ENCODE results near the gene ZWILCH. TPM values are rescaled to one million over a fixed set of nuclear protein-coding genes. Genes with fewer than 3 reads are reported as not detected.

The ZWILCH gene
- total and polyA plus RNA-seq, 2 donors (not counting 3 experiments of a cell fraction or from before 2014, with no cell fraction given) = 9.3 to 28.8 TPM

DNA sequence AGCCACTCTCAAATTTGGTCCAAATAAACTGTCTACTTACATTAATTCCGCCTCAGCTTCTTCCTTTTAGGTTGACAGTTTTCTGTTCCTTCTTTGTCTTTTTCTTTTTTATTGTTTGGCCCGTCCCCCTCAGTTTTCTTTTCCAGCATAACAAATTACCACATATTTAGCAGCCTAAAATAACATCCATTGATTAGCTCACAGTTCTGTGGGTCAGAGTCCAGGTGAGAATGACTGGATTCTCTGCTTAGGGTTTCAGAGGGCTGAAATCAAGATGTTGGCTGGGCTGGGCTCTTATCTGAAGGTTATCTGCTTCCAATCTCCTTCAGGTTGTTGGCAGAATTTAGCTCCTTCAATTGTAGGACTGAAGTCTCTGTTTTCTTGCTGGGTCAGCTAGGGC is 85.3 kb downstream of the ZWILCH start:
- H3K27ac ChIP-seq (ENCODE audit: insufficient read depth, low read depth, low read length) = no peak overlapping the region
- no peaks in the 10 kb centered on the region for H4K20me1 ChIP-seq (replicated peaks; ENCODE audit: control insufficient read depth, extremely low read depth, insufficient read depth, low read length)
- no peaks in the 10 kb centered on the region for H3K9me3 ChIP-seq (replicated peaks; ENCODE audit: control insufficient read depth, insufficient read depth, low read length)
- no TSS peak for BruUV-seq (replicated peaks)
- ChIA-PET CTCF (interaction anchor here (1.4 to 2.3 kb wide), 6 partner anchors 10 to 261 kb away, joined by 4 to 9 read pairs (median 5); no protein-coding TSS in a partner anchor), POLR2A (no interaction called here)
- intact Hi-C loops (cut with micrococcal nuclease) (no loop called here), dilution Hi-C loops (cut with MboI; ENCODE audit: extremely low pct_ligation_motif_present, low sequenced_read_pairs) (no loop called here)
- no peak overlapping the region for H3K4me2 ChIP-seq (ENCODE audit: insufficient read depth, low read length)
- no peak overlapping the region for H3K4me3 ChIP-seq (replicated peaks in 1 of 3; ENCODE audit: insufficient read depth in 1 of 3, low read depth in 1 of 3, low read length in 3 of 3)
- H3K9ac ChIP-seq (replicated peaks; ENCODE audit: extremely low read depth, insufficient read depth, low read length) = no peak overlapping the region
- TF ChIP-seq POLR2AphosphoS5 (IDR thresholded peaks at IDR 0.05; ENCODE audit: insufficient read depth, low read depth, low read length) (no peak), GATA2 (IDR thresholded peaks at IDR 0.05; ENCODE audit: insufficient read depth, insufficient read length, low read depth, low read length) (no peak)
- TF ChIP-seq, protein P1, sequence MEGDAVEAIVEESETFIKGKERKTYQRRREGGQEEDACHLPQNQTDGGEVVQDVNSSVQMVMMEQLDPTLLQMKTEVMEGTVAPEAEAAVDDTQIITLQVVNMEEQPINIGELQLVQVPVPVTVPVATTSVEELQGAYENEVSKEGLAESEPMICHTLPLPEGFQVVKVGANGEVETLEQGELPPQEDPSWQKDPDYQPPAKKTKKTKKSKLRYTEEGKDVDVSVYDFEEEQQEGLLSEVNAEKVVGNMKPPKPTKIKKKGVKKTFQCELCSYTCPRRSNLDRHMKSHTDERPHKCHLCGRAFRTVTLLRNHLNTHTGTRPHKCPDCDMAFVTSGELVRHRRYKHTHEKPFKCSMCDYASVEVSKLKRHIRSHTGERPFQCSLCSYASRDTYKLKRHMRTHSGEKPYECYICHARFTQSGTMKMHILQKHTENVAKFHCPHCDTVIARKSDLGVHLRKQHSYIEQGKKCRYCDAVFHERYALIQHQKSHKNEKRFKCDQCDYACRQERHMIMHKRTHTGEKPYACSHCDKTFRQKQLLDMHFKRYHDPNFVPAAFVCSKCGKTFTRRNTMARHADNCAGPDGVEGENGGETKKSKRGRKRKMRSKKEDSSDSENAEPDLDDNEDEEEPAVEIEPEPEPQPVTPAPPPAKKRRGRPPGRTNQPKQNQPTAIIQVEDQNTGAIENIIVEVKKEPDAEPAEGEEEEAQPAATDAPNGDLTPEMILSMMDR (IDR thresholded peaks at IDR 0.05; ENCODE audit: extremely low read depth in 1 of 2, insufficient read depth in 1 of 2, low read depth in 1 of 2, low read length in 2 of 2) = no peak
- peak; percentile 33 for FAIRE-seq
- no peaks in the 10 kb centered on the region for H3K36me3 ChIP-seq (ENCODE audit: control insufficient read depth in 2 of 2, extremely low read depth in 1 of 2, insufficient read depth in 2 of 2, low read length in 2 of 2)
- no peaks in the 10 kb centered on the region for H3K4me1 ChIP-seq (ENCODE audit: control insufficient read depth, extremely low read depth, insufficient read depth, low read length)
- H3K79me2 ChIP-seq (ENCODE audit: control insufficient read depth, insufficient read depth, low read length) = no peaks in the 10 kb centered on the region
- H2AFZ ChIP-seq (ENCODE audit: low read depth, low read length) = no peak overlapping the region
- H3K27me3 ChIP-seq (ENCODE audit: control insufficient read depth in 2 of 2, insufficient read depth in 2 of 2, low read length in 2 of 2) = no peaks in the 10 kb centered on the region
- no peaks in the 10 kb centered on the region for H3K9me1 ChIP-seq (replicated peaks; ENCODE audit: control insufficient read depth, extremely low read depth, insufficient read depth, low read length)
- DNase-seq (ENCODE audit: low read depth, low spot score) = no peak

DNA sequence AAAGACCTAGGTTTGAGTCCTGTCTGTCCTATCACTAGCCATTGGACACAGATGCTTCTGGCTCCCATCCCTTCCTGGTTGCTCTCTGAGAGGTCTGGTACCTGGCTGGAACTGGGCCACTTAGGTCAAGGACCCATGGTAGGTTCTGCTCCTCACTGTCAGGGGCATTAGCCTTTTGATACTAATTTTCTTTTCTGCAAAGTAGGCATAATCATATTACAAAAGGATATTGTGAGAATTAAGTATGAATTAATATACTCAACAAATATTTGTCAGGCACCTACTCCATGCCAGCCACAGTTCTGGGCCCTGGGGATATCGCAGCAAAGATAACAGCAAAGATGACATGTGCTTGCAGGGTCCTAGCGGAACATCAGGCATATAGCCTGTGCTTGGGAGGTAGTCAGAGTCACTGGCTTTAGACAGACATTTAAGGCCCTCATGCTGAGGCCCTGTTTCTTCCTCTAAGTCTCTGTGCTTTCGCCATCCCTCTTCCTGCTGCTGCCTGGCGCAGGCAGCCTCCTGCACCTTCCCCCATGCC is 86.3 kb downstream of the ZWILCH start:
- no peaks in the 10 kb centered on the region for H3K9me1 ChIP-seq (replicated peaks; ENCODE audit: control insufficient read depth, extremely low read depth, insufficient read depth, low read length)
- no peak for TF ChIP-seq POLR2A (IDR thresholded peaks at IDR 0.05; ENCODE audit: low read depth, low read length)
- no peak for TF ChIP-seq GATA2 (IDR thresholded peaks at IDR 0.05; ENCODE audit: insufficient read depth, insufficient read length, low read depth, low read length)
- TF ChIP-seq EZH2 (IDR thresholded peaks at IDR 0.05; ENCODE audit: borderline replicate concordance, low read depth, low read length, severe bottlenecking) = no peak
- no peak for TF ChIP-seq JUN (IDR thresholded peaks at IDR 0.05; ENCODE audit: borderline replicate concordance, insufficient read depth, insufficient read length, low read depth)
- no peak for TF ChIP-seq MYC (IDR thresholded peaks at IDR 0.05; ENCODE audit: low read depth, low read length)
- H3K36me3 ChIP-seq (ENCODE audit: control insufficient read depth in 2 of 2, extremely low read depth in 1 of 2, insufficient read depth in 2 of 2, low read length in 2 of 2) = no peaks in the 10 kb centered on the region
- FAIRE-seq = no peak
- no peak overlapping the region for H3K4me2 ChIP-seq (ENCODE audit: insufficient read depth, low read length)
- no peaks in the 10 kb centered on the region for H3K27me3 ChIP-seq (ENCODE audit: control insufficient read depth in 2 of 2, insufficient read depth in 2 of 2, low read length in 2 of 2)
- H3K9me3 ChIP-seq (replicated peaks; ENCODE audit: control insufficient read depth, insufficient read depth, low read length) = no peaks in the 10 kb centered on the region
- ChIA-PET CTCF (interaction anchor here (2.3 kb wide), 1 partner anchor 260 kb away, joined by 9 read pairs; no protein-coding TSS in a partner anchor), POLR2A (no interaction called here)
- H3K4me3 ChIP-seq (replicated peaks in 1 of 3; ENCODE audit: insufficient read depth in 1 of 3, low read depth in 1 of 3, low read length in 3 of 3) = no peak overlapping the region
- H3K27ac ChIP-seq (ENCODE audit: insufficient read depth, low read depth, low read length) = no peak overlapping the region
- dilution Hi-C loops (cut with MboI; ENCODE audit: extremely low pct_ligation_motif_present, low sequenced_read_pairs) (no loop called here), intact Hi-C loops (cut with micrococcal nuclease) (no loop called here)
- no peak overlapping the region for H2AFZ ChIP-seq (ENCODE audit: low read depth, low read length)
- H3K4me1 ChIP-seq (ENCODE audit: control insufficient read depth, extremely low read depth, insufficient read depth, low read length) = no peaks in the 10 kb centered on the region
- no peaks in the 10 kb centered on the region for H3K79me2 ChIP-seq (ENCODE audit: control insufficient read depth, insufficient read depth, low read length)
- BruUV-seq (replicated peaks) = no TSS peak
- no peaks in the 10 kb centered on the region for H4K20me1 ChIP-seq (replicated peaks; ENCODE audit: control insufficient read depth, extremely low read depth, insufficient read depth, low read length)
- no peak overlapping the region for H3K9ac ChIP-seq (replicated peaks; ENCODE audit: extremely low read depth, insufficient read depth, low read length)
- no peak for DNase-seq (ENCODE audit: low read depth, low spot score)

Measured in endothelial cell of umbilical vein (primary cell).